Spleen (tissue), 7 donors: ENCODE data around the gene EXOC4.

Source experiments
- POLR2A ChIP-seq, 3 donors: fragments of 450-650 bp; IDR thresholded peaks; one replicate each; pipeline ENCODE4 v1.5.1; 2017; ENCODE audit warnings: antibody characterized with exemption in 3 of 3, mild to moderate bottlenecking in 1 of 3
- POLR2AphosphoS5 ChIP-seq, 3 donors: sonication (generic); formaldehyde crosslinking; IDR thresholded peaks; one replicate each; pipeline ENCODE4 v1.5.1; 2017; ENCODE audit warnings: antibody characterized with exemption in 3 of 3
- TF ChIP-seq, protein P1 (sequence below), 11 experiments: fragments of 200-600 bp in 7 of 11; fragments of 450-650 bp in 4 of 11; sonication (generic) in 4 of 11; IDR thresholded peaks in 8 of 11; conservative IDR thresholded peaks in 3 of 11; 1 replicate in 7 of 11; 2 replicates in 4 of 11; pipeline versions ENCODE4 v1.4.0 to v1.8.0; 2016 to 2021; ENCODE audit warnings: antibody characterized with exemption in 11 of 11, inconsistent platforms in 4 of 11, mild to moderate bottlenecking in 1 of 11
- donor health status: DM: no; HTN: no; CAD: no; lungs with moderate emphysema.
- donor health status: DM: no; HTN: no; CAD: no.
- donor health status: DM: no; HTN: no; CAD: no.

DNA sequence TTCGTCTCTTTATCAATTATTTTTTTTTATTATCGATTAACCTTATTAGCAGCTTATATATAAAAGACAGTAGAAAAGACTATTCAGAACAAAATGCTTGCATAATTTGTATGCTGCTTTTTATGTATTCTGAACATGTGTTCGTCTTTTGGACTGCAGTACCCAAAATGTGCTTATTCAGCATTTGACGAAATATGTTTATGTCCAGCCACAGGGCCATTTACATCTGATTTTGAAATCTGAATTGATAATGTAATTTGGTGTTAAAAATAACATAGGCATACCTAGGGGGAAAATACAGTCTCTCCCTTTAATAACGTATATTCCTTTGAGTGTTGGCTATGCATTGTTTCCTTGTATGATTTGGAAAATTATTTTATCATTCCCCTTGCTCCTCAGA is 386.0 kb downstream of the EXOC4 start:
- TF ChIP-seq, protein P1, sequence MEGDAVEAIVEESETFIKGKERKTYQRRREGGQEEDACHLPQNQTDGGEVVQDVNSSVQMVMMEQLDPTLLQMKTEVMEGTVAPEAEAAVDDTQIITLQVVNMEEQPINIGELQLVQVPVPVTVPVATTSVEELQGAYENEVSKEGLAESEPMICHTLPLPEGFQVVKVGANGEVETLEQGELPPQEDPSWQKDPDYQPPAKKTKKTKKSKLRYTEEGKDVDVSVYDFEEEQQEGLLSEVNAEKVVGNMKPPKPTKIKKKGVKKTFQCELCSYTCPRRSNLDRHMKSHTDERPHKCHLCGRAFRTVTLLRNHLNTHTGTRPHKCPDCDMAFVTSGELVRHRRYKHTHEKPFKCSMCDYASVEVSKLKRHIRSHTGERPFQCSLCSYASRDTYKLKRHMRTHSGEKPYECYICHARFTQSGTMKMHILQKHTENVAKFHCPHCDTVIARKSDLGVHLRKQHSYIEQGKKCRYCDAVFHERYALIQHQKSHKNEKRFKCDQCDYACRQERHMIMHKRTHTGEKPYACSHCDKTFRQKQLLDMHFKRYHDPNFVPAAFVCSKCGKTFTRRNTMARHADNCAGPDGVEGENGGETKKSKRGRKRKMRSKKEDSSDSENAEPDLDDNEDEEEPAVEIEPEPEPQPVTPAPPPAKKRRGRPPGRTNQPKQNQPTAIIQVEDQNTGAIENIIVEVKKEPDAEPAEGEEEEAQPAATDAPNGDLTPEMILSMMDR (IDR thresholded peaks at IDR 0.05 in 8 of 11, conservative IDR thresholded peaks at IDR 0.05 in 3 of 11), result no peak
- TF ChIP-seq POLR2AphosphoS5 (IDR thresholded peaks at IDR 0.05), result no peak
- TF ChIP-seq POLR2A (IDR thresholded peaks at IDR 0.05), result no peak
